DMS53 (cell line): ENCODE results near the gene MARCHF3.
A peak's percentile ranks its signal among the peaks of the same experiment; 100 is the strongest.
"Not testable (repeated sequence)": the region's sequence is repeated elsewhere in the genome, so short reads cannot be mapped to it uniquely, and the experiment has no call there.

Experiments
- DNase-seq: peaks from one replicate; lab custom pipeline; 2025; lab: John Stamatoyannopoulos, UW

The MARCHF3 gene

GRCh38 chr5:126917918-126918614 lies 112.3 kb downstream of the MARCHF3 start:
- peak; percentile 97 for DNase-seq

DNA sequence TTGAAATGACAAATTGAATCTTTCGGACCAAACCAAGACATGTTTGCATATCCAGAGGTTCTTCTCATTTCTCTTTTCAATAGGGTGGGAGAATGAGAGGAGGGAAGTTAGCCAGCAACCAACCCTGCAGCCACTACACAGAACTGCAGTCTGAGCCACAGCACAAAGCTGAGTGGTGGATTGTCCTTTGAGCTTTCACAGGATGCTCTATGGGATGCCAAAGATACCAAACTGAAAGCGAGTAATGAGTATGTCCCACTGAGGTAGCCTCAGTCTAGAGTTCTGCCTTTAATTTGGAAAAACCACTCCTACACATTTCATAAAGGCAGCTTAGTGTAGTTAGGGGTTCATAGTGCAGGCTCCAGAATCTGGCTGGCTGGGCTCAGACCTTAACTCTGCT lies 114.9 kb downstream of the MARCHF3 start:
- no peak for DNase-seq

- no peak for DNase-seq
Observed at GRCh38 chr5:126914801-126915436, 115.4 kb downstream of the MARCHF3 start.

DNA sequence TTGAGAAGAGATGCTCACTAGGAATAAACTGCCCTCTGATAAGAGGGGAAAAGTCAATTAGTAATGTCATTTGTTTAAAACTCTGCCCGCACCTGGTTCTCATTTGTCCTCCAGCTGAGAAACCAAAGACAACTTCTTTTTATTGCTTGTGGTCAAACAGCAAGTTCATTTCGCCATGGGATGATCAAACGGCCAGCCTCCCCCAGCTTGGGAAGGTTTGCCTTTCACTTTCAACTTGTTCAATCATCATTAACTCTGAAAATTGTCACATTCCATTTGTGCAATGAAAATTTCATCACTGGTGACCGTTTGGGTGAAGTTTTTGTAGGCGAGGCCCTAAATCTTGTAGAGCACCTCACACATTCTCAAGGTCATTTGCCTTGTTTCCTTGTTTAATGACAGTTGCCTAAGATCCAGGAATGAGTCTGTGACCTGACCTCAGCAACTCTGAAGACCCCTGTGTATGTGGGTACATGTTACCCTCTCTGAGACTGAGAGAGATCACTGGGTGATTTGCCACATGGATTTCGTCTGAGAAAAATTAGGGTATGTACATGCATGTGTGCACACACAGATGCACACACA lies 117.7 kb downstream of the MARCHF3 start:
- DNase-seq = no peak

DNA sequence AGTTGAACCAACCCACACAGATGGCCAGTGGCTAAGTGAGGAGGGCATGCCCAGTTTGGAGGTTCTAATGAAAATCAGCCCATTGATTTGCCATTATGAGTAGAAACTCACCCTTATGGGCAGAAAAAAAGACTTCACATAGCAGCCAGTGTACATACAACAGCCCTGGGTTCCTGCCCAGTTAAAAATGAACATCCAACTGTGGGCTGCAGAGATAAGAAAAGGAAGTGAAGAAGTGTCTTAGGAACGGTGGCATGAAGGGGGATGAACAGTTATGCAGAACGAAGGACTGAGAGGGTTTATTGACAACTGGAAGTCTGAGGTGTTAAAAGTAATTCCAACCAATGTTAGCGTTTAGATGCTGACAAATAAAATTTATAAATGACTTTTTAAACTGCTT lies 118.4 kb downstream of the MARCHF3 start:
- no peak for DNase-seq

GRCh38 chr5:126909856-126910255 lies 120.5 kb downstream of the MARCHF3 start:
- DNase-seq = no peak

- not testable (repeated sequence) for DNase-seq
Observed at GRCh38 chr5:126904407-126904806, 126.0 kb downstream of the MARCHF3 start.

- no peak for DNase-seq
Observed at GRCh38 chr5:126900796-126901195, 129.6 kb downstream of the MARCHF3 start.

- DNase-seq = no peak
Observed at GRCh38 chr5:126899476-126899875, 130.9 kb downstream of the MARCHF3 start.

DNA sequence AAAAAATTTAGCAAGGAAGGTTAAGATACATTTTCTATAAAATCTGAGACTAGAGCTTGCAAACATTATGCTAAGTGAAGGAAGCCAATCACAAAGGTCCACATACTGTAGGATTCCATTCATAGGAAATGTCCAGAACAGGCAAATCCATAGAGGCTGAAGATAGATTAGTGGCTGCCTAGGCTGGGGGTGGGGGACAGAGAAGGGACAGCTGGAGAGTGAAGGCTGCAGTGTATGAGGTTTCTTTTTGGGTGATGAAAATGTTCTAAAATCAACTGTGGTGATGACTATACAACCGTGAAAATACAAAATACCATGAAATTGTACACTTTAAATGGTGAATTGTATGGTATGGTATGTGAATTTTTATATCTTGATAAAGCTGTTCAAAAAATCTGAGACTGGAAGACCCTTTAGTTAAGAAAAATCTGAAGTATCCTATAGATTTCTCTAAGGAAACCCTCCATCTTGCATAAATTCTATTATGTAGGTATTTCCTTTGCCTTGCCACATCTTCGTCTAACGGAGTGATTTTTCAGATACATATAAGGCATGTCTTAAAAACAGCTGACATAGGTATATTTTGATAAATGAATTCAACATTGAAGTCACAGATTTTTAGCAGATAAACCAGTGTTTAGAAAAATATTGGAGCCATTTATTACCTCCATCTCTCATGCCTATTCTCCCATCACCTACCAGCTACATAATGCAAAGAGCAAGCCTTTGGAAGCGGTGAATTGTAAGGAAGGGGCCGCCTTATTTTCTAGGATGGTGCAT lies 132.3 kb downstream of the MARCHF3 start:
- DNase-seq = no peak

- DNase-seq = no peak
Observed at GRCh38 chr5:126896170-126896702, 134.1 kb downstream of the MARCHF3 start.

DNA sequence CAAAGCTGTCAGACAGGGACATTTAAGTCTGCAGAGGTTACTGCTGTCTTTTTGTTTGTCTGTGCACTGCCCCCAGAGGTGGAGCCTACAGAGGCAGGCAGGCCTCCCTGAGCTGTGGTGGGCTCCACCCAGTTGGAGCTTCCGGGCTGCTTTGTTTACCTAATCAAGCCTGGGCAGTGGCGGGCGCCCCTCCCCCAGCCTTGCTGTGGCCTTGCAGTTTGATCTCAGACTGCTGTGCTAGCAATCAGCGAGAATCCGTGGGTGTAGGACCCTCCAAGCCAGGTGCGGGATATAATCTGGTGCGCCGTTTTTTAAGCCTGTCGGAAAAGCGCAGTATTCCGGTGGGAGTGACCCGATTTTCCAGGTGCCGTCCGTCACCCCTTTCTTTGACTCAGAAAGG lies 134.6 kb downstream of the MARCHF3 start:
- not testable (repeated sequence) for DNase-seq

GRCh38 chr5:126890414-126890813 lies 139.9 kb downstream of the MARCHF3 start:
- not testable (repeated sequence) for DNase-seq

DNA sequence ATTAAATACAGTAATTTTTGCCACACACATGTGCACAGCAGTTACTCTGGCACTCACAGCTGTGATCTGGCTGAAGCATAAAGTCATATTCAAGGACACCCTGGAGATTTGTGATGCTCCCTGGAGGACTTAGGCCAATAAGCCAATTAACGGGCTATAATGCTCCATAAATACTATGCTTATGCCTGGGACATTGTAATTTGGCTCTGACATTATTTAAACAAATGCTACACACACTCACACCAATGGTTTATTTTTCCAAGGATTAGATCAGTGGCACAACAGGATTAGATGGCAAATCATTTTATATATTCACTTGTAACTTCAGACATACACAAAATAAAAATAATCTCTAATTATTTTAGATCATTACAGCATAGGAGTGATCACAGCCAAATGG lies 142.2 kb downstream of the MARCHF3 start:
- DNase-seq = no peak

GRCh38 chr5:126884269-126884819 lies 146.0 kb downstream of the MARCHF3 start:
- DNase-seq = no peak

GRCh38 chr5:126883564-126884245 lies 146.7 kb downstream of the MARCHF3 start:
- DNase-seq = no peak

DNA sequence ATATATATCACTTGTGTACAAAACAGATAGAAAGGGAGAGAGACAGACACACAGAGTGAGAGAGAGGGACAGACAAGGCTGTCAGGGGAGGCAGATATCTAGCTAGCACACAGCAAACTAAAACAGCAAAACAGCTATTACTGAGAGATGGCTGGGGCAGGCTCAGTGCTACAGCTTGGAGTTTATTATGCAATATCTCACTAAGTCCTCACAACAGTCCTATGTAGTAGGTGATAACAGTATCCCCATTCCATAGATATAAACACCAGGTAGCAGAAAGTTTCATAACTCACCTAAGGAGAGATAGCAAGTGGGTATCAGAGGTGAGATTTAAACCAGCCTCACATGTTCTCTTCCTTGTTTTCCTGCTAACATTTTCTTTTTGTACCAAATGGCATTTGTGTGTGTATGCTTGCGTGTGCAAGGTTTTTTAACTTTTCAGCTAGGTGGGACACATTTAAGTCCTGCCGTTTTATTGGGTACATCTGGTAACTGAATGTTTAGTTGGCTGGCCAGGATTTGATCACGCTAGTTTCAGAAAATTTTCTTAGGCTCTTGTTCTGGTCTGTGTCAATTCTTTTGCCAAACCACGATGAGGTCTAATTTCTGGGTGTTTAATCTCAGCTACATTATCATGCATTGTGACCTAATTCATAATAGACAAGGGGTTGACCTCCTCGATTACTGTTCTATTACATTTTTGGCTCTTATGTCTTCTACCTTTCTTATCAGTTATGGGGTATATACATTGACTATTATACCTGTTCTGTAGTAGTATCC lies 148.3 kb downstream of the MARCHF3 start:
- DNase-seq = no peak

- no peak for DNase-seq
Observed at GRCh38 chr5:126878634-126879033, 151.7 kb downstream of the MARCHF3 start.

DNA sequence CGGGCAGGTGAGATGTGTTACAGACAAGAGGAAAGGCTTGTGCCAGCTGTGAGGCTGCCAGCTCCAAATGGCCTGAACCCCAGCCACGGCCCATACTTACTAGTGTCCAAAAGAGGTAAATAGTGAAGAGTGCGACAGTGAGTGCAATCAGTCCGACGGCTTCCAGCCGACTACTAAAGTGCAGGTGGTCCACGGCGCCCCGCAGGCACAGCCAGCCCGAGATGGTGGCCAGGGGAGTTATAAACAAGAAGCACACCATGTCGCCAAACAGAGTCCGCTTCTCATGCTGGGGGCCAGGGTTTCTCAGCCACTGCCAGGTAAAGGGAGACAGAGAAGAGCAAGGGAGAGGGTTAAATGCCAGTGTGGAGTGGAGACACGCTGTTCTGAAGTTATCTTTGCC lies 152.3 kb downstream of the MARCHF3 start:
- no peak for DNase-seq

DNA sequence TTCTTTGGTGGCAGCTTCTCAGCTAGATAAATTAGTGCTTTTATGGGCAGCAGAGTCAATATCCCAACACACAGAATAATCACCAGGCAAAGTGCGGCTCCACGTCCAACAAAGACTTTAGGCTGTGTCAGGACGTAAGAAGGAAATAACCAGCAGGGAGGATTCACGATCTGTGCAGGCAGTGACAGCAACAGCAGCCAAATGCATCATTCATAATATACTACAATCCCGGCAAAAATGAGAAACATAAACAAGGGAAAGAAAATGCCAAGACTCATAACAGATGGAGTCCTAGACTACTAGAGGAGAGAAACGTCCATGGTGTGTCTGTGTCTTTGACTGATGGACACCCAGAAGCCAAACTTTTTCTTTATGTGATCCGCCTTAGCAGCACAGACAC lies 152.8 kb downstream of the MARCHF3 start:
- no peak for DNase-seq

DNA sequence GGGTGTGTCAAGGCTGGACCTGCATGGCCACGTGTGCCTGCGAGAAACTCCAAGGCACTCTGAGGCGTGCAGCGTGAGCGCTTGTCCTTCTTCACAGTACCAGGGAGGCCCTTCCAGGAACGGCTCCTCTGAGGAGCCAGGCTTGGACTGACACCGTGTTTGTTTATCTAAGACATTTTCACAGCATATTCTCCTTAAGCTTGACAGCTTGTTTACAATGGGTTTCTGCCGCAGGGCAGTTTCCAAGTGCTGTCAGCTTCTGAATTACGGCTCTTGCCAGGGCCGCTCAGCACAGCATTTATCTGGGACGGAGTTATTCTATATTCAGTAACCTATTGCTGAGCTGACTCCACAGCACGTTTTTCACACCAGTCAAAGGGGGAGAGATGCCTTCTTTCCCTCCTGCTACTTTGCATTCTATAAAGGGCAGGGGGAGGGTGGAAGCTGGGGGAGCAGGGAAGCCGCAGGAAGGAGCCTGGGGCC lies 155.0 kb downstream of the MARCHF3 start:
- DNase-seq = no peak
